Kidney epithelial cell (primary cell): Measurements from ENCODE around the gene NEIL1. TPM values are rescaled to one million over a fixed set of nuclear protein-coding genes. Genes with fewer than 3 reads are reported as not detected.
"Not testable (repeated sequence)": the region's sequence is repeated elsewhere in the genome, so short reads cannot be mapped to it uniquely, and the experiment has no call there.

ENCODE experiments used
- DNase-seq: peaks from one replicate; pipeline ENCODE4 v3.0.0-alpha.2; 2010; ENCODE audit warnings: low read depth
- H3K27me3 ChIP-seq: 2 replicates; pipeline ENCODE4 v1.6.0; 2011; ENCODE audit warnings: low read length; ENCODE audit not compliant: control insufficient read depth, insufficient read depth
- H3K36me3 ChIP-seq: 2 replicates; pipeline ENCODE4 v1.5.1; 2011; ENCODE audit warnings: low read length; ENCODE audit not compliant: control insufficient read depth, insufficient read depth
- H3K4me3 ChIP-seq: 2 replicates; pipeline ENCODE4 v1.5.1; 2011; ENCODE audit warnings: low read depth, mild to moderate bottlenecking, control low read depth, low read length
- total RNA-seq: library from RNA; depleted of rRNA; stranded (reverse); fragments of >200 nt; gene quantifications from 2 replicates; pipeline ENCODE4 v1.2.3, GENCODE V29; 2015
- TF ChIP-seq, protein P1 (sequence below): IDR thresholded peaks from 2 replicates; pipeline ENCODE4 v1.5.1; 2011; ENCODE audit warnings: mild to moderate bottlenecking, moderate library complexity, low read length, control low read depth, inconsistent platforms; ENCODE audit not compliant: insufficient read depth, poor library complexity, severe bottlenecking

The NEIL1 gene
- total RNA-seq, 1 donor from 2014 or later: 6.1 TPM

DNA sequence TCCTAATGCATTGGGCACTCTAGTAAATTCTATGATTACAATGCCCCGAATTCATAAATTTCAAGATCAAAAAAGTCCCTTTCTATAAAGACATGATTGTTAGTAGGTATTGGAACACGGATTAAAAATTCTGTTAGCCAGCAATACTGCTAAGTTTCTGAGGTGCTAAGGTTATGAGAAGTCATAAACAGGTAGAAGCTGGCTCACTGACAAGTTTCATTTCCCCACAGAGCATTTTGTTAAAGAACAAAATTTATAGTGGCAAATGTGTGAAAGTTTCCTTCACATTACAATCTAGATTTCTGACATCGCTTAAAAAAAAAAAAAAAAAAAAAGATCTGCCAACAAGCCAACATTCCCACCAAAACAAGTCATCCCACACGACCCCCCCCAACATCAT is 33.9 kb downstream of the NEIL1 start:
- peaks cover 1% of the 10 kb centered on the region for H3K36me3 ChIP-seq
- no peaks in the 10 kb centered on the region for H3K27me3 ChIP-seq
- H3K4me3 ChIP-seq: no peak overlapping the region
- TF ChIP-seq, protein P1, sequence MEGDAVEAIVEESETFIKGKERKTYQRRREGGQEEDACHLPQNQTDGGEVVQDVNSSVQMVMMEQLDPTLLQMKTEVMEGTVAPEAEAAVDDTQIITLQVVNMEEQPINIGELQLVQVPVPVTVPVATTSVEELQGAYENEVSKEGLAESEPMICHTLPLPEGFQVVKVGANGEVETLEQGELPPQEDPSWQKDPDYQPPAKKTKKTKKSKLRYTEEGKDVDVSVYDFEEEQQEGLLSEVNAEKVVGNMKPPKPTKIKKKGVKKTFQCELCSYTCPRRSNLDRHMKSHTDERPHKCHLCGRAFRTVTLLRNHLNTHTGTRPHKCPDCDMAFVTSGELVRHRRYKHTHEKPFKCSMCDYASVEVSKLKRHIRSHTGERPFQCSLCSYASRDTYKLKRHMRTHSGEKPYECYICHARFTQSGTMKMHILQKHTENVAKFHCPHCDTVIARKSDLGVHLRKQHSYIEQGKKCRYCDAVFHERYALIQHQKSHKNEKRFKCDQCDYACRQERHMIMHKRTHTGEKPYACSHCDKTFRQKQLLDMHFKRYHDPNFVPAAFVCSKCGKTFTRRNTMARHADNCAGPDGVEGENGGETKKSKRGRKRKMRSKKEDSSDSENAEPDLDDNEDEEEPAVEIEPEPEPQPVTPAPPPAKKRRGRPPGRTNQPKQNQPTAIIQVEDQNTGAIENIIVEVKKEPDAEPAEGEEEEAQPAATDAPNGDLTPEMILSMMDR: no peak
- no peak for DNase-seq

DNA sequence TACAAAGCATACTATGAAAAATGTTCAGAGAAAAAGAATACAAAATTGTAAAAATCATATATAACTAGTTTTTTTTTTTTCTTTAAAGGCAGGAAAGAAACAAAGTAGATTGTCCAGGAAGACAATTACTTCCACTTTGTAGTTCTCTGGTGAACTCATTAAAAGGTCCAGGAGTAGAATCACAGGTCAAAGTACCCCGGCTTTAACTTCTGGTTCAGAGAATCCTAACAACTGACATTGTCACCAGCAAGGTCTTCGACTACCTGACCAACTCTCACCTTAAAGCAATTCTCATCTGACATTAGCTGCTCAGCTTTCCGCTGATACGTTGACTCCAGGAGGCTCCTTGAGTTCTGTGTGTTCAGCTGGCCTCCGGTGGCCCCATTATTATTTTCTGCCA is 37.1 kb downstream of the NEIL1 start:
- not testable (repeated sequence) for H3K36me3 ChIP-seq, H3K4me3 ChIP-seq

DNA sequence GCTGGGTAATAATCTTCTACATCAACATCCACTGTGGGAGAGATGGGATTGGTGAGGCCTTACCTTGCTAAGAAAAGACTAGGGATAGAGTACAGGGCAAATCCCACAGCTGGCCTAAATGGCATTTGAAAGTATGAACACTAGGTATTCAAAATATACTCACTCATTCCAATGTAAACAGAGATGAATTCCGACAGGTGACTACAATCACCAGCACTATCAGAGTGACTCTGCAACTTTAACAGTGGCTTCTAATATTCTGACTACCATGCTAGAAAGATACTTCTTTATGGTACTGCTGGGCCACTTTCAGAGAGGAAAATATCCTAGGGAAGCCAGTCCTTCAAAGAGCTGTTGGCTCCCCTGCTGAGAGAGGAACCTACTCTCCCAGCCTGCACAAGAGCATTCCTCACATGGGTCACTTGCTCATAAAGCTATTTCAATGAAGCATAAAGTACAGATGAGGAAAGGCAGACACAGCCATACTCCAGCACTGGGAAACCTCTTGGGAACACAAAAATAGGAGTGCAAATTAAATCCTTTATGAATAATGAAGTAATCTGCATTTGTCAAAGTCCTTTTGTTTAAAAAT is 43.0 kb downstream of the NEIL1 start:
- Histone ChIP-seq H3K4me3 (no peak overlapping the region), H3K27me3 (no peaks in the 10 kb centered on the region), H3K36me3 (peaks cover 4% of the 10 kb centered on the region)
- TF ChIP-seq, protein P1: no peak
- no peak for DNase-seq

More for the DNA sequence above, 37.1 kb downstream of the NEIL1 start:
- not testable (repeated sequence) for DNase-seq, H3K27me3 ChIP-seq

DNA sequence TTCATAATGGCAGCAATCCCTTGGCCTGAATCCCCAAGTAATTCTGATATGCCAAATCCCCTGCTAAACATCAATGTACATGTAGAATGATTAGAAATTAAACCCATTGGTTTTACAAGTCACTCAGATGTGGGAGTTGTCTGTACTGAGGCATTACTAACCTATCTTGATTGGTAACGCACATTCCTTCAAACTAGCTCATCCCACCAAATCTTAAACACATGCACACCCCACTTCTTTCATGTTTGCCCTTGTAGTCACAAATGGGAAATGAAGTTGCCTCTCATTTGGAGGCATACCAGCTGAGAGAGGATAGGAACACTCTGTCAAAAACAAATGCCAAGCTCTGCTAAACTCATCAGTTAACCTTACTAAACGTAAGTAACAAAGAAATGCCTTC is 50.7 kb downstream of the NEIL1 start:
- H3K4me3 ChIP-seq: no peak overlapping the region
- no peaks in the 10 kb centered on the region for H3K27me3 ChIP-seq
- TF ChIP-seq, protein P1: no peak
- H3K36me3 ChIP-seq: no peaks in the 10 kb centered on the region
- DNase-seq: no peak

DNA sequence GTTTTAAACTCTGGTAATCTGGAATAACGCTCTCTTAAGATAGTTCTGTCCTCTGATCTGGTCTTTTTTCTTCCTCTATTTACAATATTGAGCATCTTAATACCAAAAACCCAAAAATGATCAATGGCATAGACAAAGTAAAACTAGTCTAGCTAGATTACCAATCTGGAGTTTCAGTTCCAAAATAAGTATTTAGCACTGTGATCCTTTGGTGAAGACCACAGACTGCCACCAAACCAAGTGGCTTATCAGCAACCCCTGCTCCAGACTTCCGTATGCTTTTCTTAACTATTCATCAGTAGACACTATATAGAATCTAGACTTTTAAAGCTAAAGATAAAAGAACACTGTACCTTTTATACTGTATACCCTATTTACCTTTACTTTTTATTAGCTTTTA is 57.1 kb downstream of the NEIL1 start:
- H3K4me3 ChIP-seq: no peak overlapping the region
- no peaks in the 10 kb centered on the region for H3K36me3 ChIP-seq
- H3K27me3 ChIP-seq: no peaks in the 10 kb centered on the region
- DNase-seq: no peak
- TF ChIP-seq, protein P1: no peak

Other genes with a start within 250 kb of the NEIL1 start
- gene C15orf39, start 145.2 kb upstream of the NEIL1 start, total RNA-seq: 26.8 and 34.8 TPM in 2 replicates
- not detected in 2 replicates for gene GOLGA6C, start 88.7 kb upstream of the NEIL1 start, total RNA-seq
- not detected in 2 replicates for gene GOLGA6D, start 64.2 kb upstream of the NEIL1 start, total RNA-seq
- gene COMMD4, start 11.0 kb upstream of the NEIL1 start, total RNA-seq: 108 and 119 TPM in 2 replicates
- gene MAN2C1, start 21.6 kb downstream of the NEIL1 start, total RNA-seq: 109 and 141 TPM in 2 replicates
- gene SIN3A, start 104.7 kb downstream of the NEIL1 start, total RNA-seq: 16.5 and 27.2 TPM in 2 replicates
- 37.2 and 39.0 TPM in 2 replicates for gene PTPN9, start 232.3 kb downstream of the NEIL1 start, total RNA-seq